K562 (cell line): ENCODE measurements around the gene CLC. TPM values are rescaled to one million over a fixed set of nuclear protein-coding genes. Genes with fewer than 3 reads are reported as not detected.

Source experiments
- CREM ChIP-seq: IDR thresholded peaks from 2 replicates; pipeline ENCODE4 v1.6.1; 2014; ENCODE audit warnings: antibody characterized with exemption, low read depth
- FOXK2 ChIP-seq, 2 experiments: fragments of 450-650 bp; IDR thresholded peaks in 1 of 2; conservative IDR thresholded peaks in 1 of 2; 2 replicates each; pipeline ENCODE4 v1.6.1; 2016; ENCODE audit warnings: low read depth in 2 of 2, mild to moderate bottlenecking in 1 of 2
- MYBL2 ChIP-seq, 2 experiments: fragments of 450-650 bp in 1 of 2; sonication (generic) in 1 of 2; formaldehyde crosslinking in 1 of 2; IDR thresholded peaks; 2 replicates each; pipeline versions ENCODE4 v1.6.1 to v1.8.1; 2017 to 2022; ENCODE audit warnings: borderline replicate concordance in 1 of 2, inconsistent platforms in 1 of 2, low read depth in 1 of 2, mild to moderate bottlenecking in 1 of 2, missing genetic modification reagents in 1 of 2, moderate library complexity in 1 of 2
- NCOA2 ChIP-seq, 2 experiments: fragments of 450-650 bp; IDR thresholded peaks; 2 replicates each; pipeline ENCODE4 v1.6.1; 2018; ENCODE audit warnings: mild to moderate bottlenecking in 2 of 2, moderate library complexity in 1 of 2; ENCODE audit not compliant: partially characterized antibody in 2 of 2
- TAL1 ChIP-seq: fragments of 450-650 bp; IDR thresholded peaks from 2 replicates; pipeline ENCODE4 v1.6.1; 2016; ENCODE audit warnings: mild to moderate bottlenecking
- TRIM24 ChIP-seq, 2 experiments: fragments of 450-650 bp; IDR thresholded peaks; 2 replicates each; pipeline ENCODE4 v1.6.1; 2016
- polyA plus RNA-seq, 8 experiments: library from polyadenylated mRNA; depleted of rRNA in 4 of 8; stranded (reverse) in 5 of 8; unstranded in 3 of 8; fragments of >200 nt; fragmentation: Nextera tagmentation in 2 of 8; fragmentation: Illumina TruSeq in 1 of 8; extraction: Ambion mirVana in 2 of 8; extraction: Trizol in 1 of 8; gene quantifications; 2 replicates each; pipeline versions ENCODE4 v1.2.1 to v1.2.3, GENCODE V29; 2011 to 2014; ENCODE audit warnings: inconsistent platforms in 1 of 8, missing spikeins in 1 of 8
- total RNA-seq, 7 experiments: library from RNA; depleted of rRNA in 6 of 7; stranded (reverse); fragments of >200 nt in 6 of 7; fragmentation: Illumina TruSeq in 2 of 7; extraction: Trizol in 2 of 7; gene quantifications; 2 replicates each; pipeline versions ENCODE4 v1.2.1 to v1.2.3, GENCODE V29; 2011 to 2021; ENCODE audit warnings: low replicate concordance in 1 of 7
- TF ChIP-seq, protein P1 (sequence below): fragments of 250-450 bp; sonication (Bioruptor Pico); IDR thresholded peaks from 2 replicates; pipeline ENCODE4 v1.4.0; 2020

The CLC gene
- total and polyA plus RNA-seq, 9 of the 15 experiments (the other 6 are each of a cell fraction or from before 2014, with no cell fraction given) = 0.44 to 1.1 (median 0.67) TPM; not detected in 3

DNA sequence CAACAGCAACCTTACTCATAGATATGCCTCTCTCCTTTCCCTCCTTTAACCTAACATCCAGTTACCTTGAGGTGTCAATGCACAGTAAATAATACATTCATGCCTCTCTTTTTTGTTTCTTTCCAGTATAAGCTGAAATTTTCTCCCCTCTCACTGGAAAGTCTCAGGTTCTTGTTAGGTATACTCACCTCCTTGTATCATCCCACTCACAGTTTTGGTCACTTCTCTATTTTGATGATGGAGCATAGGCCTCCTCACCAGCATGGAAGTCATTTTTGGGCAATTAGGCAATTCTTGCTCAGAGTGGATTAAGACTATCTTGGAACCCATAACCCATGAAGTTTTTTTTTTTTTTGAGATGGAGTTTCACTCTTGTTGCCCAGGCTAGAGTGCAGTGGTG, 39.3 kb downstream of the CLC start (continued):
- TF ChIP-seq NCOA2 (IDR thresholded peaks at IDR 0.05; ENCODE audit: partially characterized antibody in 2 of 2) (no peak), MYBL2 (IDR thresholded peaks at IDR 0.05; ENCODE audit: low read depth) (no peak), MYBL2 (CRISPR knock-in tag; IDR thresholded peaks at IDR 0.05; ENCODE audit: borderline replicate concordance) (no peak), TRIM24 (IDR thresholded peaks at IDR 0.05) (no peak), FOXK2 (conservative IDR thresholded peaks at IDR 0.05 in 1 of 2, IDR thresholded peaks at IDR 0.05 in 1 of 2; ENCODE audit: low read depth in 2 of 2) (no peak), CREM (no peak), TAL1 (no peak)
- TF ChIP-seq, protein P1, sequence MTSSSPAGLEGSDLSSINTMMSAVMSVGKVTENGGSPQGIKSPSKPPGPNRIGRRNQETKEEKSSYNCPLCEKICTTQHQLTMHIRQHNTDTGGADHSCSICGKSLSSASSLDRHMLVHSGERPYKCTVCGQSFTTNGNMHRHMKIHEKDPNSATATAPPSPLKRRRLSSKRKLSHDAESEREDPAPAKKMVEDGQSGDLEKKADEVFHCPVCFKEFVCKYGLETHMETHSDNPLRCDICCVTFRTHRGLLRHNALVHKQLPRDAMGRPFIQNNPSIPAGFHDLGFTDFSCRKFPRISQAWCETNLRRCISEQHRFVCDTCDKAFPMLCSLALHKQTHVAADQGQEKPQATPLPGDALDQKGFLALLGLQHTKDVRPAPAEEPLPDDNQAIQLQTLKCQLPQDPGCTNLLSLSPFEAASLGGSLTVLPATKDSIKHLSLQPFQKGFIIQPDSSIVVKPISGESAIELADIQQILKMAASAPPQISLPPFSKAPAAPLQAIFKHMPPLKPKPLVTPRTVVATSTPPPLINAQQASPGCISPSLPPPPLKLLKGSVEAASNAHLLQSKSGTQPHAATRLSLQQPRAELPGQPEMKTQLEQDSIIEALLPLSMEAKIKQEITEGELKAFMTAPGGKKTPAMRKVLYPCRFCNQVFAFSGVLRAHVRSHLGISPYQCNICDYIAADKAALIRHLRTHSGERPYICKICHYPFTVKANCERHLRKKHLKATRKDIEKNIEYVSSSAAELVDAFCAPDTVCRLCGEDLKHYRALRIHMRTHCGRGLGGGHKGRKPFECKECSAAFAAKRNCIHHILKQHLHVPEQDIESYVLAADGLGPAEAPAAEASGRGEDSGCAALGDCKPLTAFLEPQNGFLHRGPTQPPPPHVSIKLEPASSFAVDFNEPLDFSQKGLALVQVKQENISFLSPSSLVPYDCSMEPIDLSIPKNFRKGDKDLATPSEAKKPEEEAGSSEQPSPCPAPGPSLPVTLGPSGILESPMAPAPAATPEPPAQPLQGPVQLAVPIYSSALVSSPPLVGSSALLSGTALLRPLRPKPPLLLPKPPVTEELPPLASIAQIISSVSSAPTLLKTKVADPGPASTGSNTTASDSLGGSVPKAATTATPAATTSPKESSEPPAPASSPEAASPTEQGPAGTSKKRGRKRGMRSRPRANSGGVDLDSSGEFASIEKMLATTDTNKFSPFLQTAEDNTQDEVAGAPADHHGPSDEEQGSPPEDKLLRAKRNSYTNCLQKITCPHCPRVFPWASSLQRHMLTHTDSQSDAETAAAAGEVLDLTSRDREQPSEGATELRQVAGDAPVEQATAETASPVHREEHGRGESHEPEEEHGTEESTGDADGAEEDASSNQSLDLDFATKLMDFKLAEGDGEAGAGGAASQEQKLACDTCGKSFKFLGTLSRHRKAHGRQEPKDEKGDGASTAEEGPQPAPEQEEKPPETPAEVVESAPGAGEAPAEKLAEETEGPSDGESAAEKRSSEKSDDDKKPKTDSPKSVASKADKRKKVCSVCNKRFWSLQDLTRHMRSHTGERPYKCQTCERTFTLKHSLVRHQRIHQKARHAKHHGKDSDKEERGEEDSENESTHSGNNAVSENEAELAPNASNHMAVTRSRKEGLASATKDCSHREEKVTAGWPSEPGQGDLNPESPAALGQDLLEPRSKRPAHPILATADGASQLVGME (CRISPR knock-in tag) = no peak
